Measurements from ENCODE around the gene TRIM44. TPM values are rescaled to one million over a fixed set of nuclear protein-coding genes. Genes with fewer than 3 reads are reported as not detected.

Gene TRIM44
- total RNA-seq, 3 donors from 2014 or later (not counting 1 experiment from before 2014, with no cell fraction given), result 47.0 to 62.6 (median 51.9) TPM

DNA sequence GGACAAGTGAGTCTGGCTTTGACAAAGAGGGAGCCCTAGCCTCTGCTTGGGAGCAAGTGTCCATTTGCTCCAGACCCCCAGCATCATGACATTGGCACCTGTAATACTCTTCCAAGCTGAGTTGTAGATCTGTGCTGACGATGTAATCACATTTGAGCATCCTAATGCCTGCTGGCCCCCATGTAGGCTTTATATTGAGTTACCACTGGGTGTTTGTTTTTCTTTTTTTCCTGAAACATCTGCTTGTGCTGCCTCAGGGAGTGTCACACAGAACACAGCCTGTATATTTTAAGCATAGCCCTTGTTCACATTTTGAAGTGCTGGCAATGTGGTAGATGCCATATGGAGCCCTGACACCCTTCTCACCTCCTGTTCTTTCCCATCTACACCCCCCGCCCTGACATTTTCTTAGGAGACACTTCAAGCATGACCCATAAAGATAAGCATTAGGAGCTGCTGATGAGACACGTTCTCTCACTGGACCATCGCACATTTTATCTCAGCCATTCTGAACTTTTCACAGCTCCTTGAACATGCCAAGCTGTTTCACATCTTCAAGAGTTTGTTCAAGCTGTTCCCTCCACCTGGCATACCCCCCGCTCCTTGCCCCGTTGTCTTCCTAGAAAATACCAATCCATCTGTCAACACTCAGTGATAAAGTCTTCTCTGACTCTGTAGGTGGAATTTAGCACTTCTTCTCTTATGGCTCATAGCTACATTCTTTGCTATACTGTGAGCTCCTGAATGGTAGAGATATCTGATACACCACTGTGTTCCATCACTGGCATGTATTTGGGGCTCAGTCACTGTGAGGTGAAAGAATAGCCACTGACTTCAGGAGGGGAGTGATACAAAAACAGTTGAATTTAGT lies 128.7 kb downstream of the TRIM44 start:
- DNase-seq (no peak), ATAC-seq (no peak)
- no peaks in the 10 kb centered on the region for H3K36me3 Mint-ChIP-seq
- intact Hi-C loops (cut with micrococcal nuclease), result no loop called here
- no peaks in the 10 kb centered on the region for H3K27me3 Mint-ChIP-seq (ENCODE audit: low read depth in 2 of 2)
- TF ChIP-seq, protein P1, sequence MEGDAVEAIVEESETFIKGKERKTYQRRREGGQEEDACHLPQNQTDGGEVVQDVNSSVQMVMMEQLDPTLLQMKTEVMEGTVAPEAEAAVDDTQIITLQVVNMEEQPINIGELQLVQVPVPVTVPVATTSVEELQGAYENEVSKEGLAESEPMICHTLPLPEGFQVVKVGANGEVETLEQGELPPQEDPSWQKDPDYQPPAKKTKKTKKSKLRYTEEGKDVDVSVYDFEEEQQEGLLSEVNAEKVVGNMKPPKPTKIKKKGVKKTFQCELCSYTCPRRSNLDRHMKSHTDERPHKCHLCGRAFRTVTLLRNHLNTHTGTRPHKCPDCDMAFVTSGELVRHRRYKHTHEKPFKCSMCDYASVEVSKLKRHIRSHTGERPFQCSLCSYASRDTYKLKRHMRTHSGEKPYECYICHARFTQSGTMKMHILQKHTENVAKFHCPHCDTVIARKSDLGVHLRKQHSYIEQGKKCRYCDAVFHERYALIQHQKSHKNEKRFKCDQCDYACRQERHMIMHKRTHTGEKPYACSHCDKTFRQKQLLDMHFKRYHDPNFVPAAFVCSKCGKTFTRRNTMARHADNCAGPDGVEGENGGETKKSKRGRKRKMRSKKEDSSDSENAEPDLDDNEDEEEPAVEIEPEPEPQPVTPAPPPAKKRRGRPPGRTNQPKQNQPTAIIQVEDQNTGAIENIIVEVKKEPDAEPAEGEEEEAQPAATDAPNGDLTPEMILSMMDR (IDR thresholded peaks at IDR 0.05), result no peak
- no peaks in the 10 kb centered on the region for H3K9me3 Mint-ChIP-seq
- H3K27ac ChIP-seq (ENCODE audit: low read length), result no peak overlapping the region
- no peaks in the 10 kb centered on the region for H3K9me3 ChIP-seq (ENCODE audit: control insufficient read depth, insufficient read depth, low read length)
- no peak overlapping the region for H3K27ac Mint-ChIP-seq
- no peaks in the 10 kb centered on the region for H3K4me1 ChIP-seq (ENCODE audit: control insufficient read depth, insufficient read depth, low read length)
- H3K4me3 Mint-ChIP-seq, result no peak overlapping the region
- no peaks in the 10 kb centered on the region for H3K27me3 ChIP-seq (ENCODE audit: control insufficient read depth, insufficient read depth, low read length)
- no peak overlapping the region for H3K4me3 ChIP-seq (ENCODE audit: low read length)
- H3K4me1 Mint-ChIP-seq, result peaks cover 35 to 62% of the 10 kb centered on the region in 2 donors
- H3K36me3 ChIP-seq (ENCODE audit: control insufficient read depth, insufficient read depth, low read length), result no peaks in the 10 kb centered on the region
- WGBS (ENCODE audit: insufficient coverage), result 77% methylated on average over 6 of the region's 6 CpGs

DNA sequence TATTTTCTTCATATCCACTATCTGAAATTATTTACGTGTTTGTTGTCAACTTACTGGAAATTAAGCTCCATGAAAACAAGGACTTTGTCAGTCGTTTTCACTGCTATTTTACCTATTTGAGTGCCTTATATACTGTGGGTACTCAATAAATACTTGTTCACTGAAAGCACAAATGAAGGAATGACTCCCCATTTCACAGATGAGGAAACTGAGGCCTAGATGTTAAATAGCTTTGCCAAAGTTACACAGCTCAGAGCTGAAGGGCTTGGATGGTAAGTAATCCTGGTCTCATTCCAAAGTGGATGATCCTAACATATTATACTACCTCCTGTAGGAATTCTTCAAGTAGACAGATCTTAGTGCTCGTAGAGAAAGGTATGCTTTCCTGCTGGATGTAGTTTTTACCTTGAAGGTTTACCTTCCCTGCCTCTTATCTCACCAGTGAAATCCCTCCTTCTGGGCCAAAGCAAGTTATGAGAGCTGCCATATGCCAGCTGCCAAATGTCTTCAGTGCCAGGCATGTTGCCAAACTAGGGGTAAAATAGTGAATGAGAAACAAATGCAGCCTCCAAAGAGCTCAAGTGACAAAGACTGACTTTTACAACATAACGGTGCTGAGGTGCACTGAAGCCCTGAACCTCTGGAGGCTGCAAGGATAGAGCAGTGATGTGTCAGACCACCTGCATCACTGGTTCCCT lies 129.7 kb downstream of the TRIM44 start:
- H3K27me3 ChIP-seq (ENCODE audit: control insufficient read depth, insufficient read depth, low read length), result no peaks in the 10 kb centered on the region
- DNase-seq (no peak), ATAC-seq (no peak)
- TF ChIP-seq, protein P1 (IDR thresholded peaks at IDR 0.05), result no peak
- H3K4me1 Mint-ChIP-seq, result peaks cover 36 to 62% of the 10 kb centered on the region in 2 donors
- 96% methylated on average over 3 of the region's 4 CpGs for WGBS (ENCODE audit: insufficient coverage)
- no peaks in the 10 kb centered on the region for H3K36me3 Mint-ChIP-seq
- no peaks in the 10 kb centered on the region for H3K9me3 ChIP-seq (ENCODE audit: control insufficient read depth, insufficient read depth, low read length)
- H3K4me3 ChIP-seq (ENCODE audit: low read length), result no peak overlapping the region
- H3K9me3 Mint-ChIP-seq, result no peaks in the 10 kb centered on the region
- no peaks in the 10 kb centered on the region for H3K36me3 ChIP-seq (ENCODE audit: control insufficient read depth, insufficient read depth, low read length)
- no peaks in the 10 kb centered on the region for H3K4me1 ChIP-seq (ENCODE audit: control insufficient read depth, insufficient read depth, low read length)
- intact Hi-C loops (cut with micrococcal nuclease), result no loop called here
- no peak overlapping the region for H3K4me3 Mint-ChIP-seq
- no peaks in the 10 kb centered on the region for H3K27me3 Mint-ChIP-seq (ENCODE audit: low read depth in 2 of 2)
- H3K27ac ChIP-seq (ENCODE audit: low read length), result no peak overlapping the region
- H3K27ac Mint-ChIP-seq, result no peak overlapping the region

DNA sequence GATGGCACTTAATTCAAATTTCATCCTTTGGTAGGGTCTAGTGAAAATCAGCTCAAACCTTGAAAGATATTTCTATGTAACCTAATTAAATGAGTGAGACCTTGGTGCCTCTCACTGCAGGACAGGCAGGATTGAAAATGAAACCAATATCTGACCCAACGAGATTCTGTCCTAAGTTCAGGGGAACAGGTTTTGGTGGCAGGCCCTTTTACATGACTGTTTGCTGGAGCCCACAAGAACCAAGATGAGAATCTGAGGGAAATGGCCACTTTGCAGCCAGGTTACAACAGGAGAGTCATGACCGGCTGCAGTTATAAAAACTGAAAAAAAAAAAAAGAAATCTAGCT lies 130.2 kb downstream of the TRIM44 start:
- Mint-ChIP-seq H3K4me1 (peaks cover 40 to 61% of the 10 kb centered on the region in 2 donors), H3K9me3 (no peaks in the 10 kb centered on the region), H3K27ac (no peak overlapping the region), H3K36me3 (no peaks in the 10 kb centered on the region), H3K4me3 (no peak overlapping the region), H3K27me3 (ENCODE audit: low read depth in 2 of 2) (no peaks in the 10 kb centered on the region)
- no peaks in the 10 kb centered on the region for H3K27me3 ChIP-seq (ENCODE audit: control insufficient read depth, insufficient read depth, low read length)
- no peak overlapping the region for H3K27ac ChIP-seq (ENCODE audit: low read length)
- no peaks in the 10 kb centered on the region for H3K9me3 ChIP-seq (ENCODE audit: control insufficient read depth, insufficient read depth, low read length)
- H3K4me1 ChIP-seq (ENCODE audit: control insufficient read depth, insufficient read depth, low read length), result no peaks in the 10 kb centered on the region
- WGBS (ENCODE audit: insufficient coverage), result 73% methylated on average over 2 of the region's 2 CpGs
- H3K36me3 ChIP-seq (ENCODE audit: control insufficient read depth, insufficient read depth, low read length), result no peaks in the 10 kb centered on the region
- no peak for ATAC-seq
- no peak for DNase-seq
- H3K4me3 ChIP-seq (ENCODE audit: low read length), result no peak overlapping the region
- TF ChIP-seq, protein P1 (IDR thresholded peaks at IDR 0.05), result no peak
- intact Hi-C loops (cut with micrococcal nuclease), result no loop called here
